HG02973 (cell line): Measurements from ENCODE around the gene AKT1.
"Not testable (repeated sequence)": the region's sequence is repeated elsewhere in the genome, so short reads cannot be mapped to it uniquely, and the experiment has no call there.

ENCODE experiments used
- ATAC-seq: cut with Tn5 transposase; IDR thresholded peaks from one replicate; pipeline ENCODE4 v1.9.1; 2021; ENCODE audit warnings: moderate library complexity; ENCODE audit not compliant: unreplicated experiment

AKT1 gene

DNA sequence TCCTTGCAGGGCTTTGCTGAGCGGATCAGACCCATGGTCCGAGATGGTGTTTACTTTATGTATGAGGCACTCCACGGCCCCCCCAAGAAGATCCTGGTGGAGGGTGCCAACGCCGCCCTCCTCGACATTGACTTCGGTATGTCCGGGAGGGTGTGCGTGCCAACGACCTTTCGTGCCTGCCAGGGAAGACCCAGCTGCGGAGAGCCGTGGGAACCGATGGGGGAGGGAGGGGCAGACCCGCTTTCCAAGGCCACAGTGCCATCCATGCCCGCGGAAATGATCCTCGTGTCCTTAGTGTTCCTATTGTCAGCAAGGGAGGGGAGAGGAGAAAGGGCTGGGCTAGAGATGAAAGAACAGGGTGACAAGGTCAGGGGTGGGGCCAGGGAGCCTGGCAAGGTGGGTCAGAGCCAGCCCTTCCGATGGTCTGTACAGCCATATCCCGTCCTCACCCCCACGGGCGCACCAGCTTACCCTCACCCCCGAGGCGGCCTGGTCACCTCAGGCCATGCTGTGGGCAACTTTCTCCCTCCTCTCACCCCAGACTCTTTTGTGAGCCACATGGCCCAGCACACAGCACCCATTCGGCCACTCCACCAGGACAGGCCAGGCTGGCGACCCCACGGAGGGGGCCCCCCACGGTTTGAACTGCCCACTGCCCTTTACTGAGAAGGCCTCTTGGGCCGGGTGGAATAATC lies 54.3 kb downstream of the AKT1 start:
- ATAC-seq: no peak

DNA sequence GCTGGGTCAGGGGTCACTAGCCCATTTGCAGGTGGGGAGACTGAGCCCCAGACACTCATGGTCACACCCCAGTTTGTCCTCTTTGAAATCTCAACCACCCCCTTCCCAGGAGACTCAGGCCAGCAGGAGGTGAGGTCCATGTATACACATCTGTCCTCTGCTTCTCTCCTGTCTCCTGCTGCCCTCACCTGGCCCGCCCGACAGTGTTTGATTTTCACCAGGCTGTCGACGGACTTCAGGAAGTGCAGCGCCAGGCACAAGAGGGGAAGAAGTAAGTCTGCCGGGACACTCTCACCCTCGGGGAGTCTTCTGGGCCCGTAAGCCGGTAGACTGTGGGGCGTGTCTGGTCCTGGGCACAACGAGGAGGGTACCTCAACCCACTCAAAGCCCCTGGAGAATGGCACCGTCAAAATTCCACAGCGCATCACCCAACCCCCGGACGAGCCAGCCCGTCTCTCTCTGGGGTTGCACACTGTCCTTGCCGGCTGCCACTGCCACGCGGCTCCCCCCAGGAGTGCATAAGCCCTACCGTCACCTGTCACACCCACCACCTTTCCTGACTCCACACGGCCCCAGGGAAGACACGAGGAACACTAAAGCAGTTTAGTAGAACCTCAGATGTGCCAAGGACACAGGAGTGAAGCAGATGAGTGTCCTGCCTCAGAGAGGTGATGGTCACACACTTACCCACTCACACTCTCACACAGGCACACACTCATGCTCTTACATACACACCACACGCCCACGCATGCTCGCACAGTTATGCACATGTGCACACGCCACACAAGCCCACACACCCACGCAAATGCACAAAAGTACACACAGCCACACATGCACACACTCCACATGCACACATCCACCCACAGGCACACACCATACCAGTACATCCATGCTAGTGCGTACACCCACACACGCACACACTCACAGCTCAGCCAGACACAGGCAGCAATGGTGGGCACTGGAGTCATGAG lies 55.7 kb downstream of the AKT1 start:
- no peak for ATAC-seq

DNA sequence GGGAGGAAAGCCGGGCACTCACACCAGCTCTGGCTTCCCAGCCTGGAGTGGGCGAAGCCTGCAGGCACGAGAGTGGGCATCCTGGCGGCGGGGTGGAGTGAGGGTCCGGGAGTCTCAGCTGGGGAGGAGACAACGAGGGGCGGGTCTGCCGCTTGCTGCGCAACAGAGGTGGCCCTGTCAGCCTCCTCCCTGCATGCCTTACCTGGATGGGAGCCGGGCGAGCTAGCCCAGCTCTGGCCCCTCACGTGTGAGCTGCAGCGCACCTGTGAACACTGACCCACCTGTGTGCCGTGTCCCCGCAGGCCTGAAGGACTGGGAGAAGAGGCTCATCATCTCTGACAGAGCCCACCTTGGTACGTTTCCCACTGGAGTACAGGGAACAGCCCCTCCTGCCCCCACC lies 56.5 kb downstream of the AKT1 start:
- no peak for ATAC-seq

DNA sequence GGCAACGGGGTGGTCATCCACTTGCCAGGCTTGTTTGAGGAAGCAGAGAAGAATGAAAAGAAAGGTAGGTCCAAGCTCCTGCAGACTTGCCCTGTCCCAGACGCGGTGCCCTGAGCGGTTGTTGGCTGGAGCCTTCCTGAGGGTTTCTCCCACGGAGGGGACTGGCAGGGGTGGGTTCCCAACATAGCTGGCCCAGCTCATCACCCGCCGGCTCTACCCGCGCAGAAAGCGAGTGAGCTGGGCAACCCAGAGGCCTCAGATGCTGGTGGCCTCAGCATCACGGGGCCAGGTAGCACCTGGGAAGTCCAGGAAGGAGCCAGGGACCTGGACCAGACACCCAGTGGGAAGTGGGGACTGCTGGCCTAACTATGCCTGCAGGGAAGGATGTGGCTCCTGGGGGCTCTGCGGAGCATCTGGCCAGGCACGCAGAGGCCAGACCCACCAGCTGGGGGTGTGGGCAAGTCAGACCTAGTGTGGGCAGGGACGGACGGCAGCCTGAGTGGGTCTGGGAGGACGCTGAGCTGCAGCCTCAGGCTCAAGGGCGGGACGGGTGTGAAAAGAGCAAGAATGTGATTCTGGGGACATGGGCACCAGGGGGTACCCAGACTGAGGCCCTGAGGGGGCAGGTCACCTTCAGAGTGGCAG lies 57.1 kb downstream of the AKT1 start:
- no peak for ATAC-seq

DNA sequence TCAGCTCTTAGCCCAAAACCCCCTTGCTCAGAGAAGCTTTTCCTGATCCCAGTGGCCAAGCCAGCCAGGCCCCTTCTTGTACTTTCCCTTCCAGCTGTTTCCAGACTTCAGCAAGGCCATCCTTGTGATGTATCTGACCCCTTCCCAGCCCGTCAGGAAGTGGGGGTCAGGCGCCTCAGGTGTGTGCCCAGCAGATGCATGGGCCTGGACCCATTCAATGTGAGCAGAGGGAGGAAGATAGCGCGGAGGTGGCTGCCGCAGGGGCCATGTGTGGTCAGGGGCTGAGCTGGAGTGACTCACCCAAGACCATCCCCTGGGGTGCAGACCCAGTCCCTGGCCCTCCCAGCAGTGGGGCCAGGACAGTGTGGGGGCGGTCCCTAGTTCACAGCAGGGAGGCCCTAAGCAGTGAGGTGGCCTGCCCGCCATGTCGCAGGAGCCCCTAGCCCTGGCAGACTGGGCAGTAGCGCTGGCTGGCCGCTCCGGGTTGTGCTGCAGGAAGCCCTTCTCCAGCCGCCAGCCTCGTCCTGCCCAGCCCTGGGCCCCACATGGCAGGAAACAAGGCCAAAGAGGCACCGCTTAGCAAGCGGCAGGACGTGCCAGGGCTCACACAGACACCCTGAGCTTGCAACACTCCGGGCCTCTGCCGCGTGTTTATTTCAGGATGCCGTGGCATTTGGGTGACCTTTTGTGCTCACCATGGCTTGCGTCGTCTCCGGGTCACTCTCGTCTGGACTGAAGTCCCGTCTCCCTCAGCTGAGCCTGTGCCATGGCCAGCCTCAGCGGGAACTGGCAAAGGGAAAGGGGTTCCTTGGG lies 59.5 kb downstream of the AKT1 start:
- ATAC-seq: no peak

DNA sequence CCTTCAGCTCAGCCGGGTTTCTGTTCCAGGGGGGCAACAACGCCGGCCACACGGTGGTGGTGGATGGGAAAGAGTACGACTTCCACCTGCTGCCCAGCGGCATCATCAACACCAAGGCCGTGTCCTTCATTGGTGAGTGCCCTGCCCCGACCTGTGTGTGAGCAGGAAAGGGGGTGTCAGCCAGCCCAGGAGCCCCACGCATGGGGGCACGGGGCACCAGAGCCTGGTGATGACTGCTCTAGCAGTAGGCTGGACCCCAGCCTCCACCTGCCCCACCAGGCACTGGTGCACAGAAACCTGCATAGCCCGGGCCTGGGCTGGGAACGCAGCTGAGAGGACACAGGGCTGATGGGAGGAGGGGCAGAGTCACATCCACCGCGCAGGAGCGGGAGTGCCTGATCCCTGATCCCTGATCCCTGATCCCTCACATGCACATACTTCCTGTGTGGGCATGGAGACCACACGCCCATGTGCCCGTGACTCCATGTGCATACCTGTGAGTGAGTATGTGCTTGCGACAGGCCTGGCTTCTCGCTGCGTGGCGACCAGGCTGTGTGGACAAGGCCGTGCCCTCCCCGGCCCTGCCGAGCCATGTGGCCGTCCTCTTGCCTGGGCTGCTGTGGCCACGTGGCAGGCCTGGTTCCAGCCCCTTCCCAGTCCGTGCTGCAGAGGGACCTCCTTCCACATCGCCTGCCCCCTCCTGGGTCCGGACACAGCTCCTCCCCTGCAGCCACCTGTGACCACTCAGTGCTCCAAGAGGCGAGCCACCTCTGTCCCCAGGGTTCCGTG lies 60.4 kb downstream of the AKT1 start:
- no peak for ATAC-seq

DNA sequence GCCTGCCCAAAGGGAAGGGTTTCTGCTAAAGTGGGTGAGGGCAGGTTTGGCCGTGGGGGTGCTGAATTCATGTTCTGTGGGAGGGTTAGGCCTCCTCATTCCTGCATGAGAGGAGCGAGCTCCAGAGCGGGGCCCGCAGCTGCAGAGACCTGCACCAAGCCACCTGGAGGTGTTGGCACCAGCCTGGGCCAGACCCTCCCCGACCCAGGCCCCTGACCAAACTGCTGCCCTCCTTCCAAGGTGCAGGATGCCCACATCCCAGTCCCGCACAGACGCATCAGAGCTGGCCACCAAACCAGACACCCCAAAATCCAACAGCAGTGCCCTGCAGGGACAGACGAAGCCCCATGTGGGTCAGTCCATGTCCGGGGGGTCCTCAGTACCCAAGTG lies 61.0 kb downstream of the AKT1 start:
- ATAC-seq: no peak

DNA sequence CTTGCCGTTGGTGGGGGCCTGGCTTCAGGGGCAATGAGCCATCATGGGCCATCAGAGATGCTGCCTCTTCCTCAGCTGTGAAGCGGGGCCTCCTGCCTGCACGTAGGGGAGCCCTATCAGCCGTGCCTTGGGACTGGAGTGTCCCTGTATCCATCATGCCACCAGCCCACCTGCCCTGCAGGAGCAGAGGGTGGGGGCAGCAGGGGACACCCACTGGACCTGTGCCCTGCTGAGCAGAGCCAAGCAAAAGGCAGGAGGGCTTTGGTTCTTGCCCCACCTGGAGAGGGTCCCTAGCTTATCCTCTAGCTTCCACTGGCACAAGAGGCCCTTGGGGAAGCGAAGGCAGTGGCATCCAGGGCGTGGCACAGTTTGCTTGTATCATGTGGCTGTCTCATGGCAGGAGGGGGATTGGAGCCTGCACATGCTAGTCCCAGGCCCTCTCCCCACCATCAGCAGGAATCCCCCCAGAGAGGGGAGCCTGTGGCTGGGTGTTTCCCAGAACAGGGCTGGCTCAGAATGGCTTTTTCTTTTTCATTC lies 61.4 kb downstream of the AKT1 start:
- ATAC-seq: no peak

DNA sequence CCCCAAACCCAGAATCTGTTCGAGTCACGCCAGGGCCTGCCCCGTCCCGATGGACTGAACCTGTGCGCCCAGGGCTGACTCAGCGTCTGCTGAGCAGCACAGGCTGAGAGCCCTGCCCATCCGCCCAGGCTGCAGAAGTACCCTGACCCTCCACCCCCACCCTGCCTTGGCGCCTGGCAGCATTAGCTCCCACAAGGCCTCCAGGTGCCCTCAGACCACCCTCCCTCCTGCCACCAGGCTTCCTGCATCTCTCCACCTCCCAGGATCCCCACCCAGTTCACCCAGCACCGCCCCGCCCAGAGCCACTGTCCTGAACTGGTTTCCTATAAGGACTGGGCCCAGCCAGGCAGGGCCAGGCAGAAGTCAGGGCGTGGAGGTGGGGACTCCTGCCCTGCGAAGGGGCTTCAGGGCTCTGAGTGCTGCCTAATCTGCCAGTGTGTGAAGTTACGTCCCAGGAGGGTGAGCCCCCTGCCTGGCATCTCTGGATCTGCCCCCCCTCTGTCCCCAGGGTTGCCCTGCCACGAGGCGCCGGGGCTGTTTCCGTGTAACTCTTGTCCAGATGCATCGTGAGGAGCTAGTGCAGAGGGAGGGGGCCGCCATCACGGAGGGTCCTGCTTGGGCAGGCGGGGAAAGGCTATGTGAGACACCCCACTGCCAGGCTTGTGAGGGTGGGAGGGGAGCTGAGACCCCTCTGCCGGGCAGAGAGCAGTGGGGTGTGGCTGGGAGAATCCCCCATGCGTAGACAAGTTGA lies 62.4 kb downstream of the AKT1 start:
- no peak for ATAC-seq

DNA sequence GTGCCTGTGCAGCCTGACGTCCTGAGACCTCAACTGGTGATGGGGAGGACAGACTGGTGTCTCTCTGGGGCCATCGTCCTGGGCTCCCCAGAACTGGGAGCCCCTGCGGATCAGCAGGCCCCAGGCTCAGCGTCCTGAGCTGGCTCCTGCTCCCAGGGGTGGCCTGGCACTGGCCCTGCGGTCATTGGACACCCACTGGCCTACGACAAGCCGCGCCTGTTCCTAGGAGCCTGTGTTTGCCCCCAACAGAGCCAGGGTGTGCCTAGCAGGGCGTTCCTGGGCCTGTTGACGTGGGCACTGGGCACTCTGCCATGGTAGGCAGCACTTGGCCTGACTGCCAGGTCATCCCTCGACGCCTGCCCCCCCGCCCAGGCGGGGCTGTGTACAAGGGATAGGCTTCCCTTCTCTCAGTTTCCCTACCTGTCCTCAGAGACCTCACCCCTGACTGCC lies 63.2 kb downstream of the AKT1 start:
- no peak for ATAC-seq

DNA sequence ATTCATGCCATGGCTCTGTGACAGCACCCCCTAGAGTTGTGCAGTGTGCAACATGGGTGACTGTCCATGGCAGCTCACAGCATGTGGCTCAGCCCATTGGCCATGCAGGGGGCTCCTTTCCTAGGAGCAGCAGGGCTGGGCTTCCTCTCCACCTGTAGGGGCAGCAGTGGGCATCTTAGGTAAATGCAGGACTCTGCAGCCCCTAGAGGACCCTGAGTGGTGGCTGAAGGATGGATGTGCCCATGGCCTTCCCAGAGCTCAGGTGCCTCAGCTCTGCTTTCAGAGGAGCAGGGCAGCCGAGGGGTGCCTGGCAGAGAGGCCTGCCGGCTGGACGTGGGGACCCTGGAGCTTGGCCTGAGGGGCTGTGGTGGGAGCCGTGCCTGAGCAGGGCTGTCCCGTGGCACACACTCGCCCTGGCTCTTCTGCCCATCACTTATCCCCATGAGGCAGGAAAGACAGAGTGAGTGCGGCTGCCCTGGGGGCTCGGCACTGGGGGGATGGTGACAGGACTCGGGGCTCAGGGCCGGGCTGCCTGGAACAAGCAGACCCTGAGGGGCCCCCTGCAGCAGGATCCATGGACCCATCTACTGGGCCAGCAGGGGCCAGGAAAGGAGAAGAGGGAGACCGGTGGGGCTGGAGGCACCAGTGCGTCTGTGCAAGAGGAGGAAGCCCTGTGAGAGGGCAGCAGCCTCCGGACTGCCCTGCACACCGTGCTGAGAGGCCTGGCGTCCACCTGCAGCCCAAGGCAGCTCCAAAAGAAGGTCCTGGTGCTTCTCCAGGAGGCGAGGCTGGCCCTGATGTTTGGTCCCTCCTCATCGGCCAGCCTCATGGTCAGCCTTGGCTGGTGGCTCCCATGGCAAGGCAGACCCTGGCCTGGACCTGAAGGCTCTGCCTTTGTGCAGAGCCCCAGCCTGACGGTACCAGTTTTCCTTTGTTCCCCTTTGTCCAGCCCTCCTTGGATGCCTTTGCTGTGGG lies 63.9 kb downstream of the AKT1 start:
- ATAC-seq: no peak

DNA sequence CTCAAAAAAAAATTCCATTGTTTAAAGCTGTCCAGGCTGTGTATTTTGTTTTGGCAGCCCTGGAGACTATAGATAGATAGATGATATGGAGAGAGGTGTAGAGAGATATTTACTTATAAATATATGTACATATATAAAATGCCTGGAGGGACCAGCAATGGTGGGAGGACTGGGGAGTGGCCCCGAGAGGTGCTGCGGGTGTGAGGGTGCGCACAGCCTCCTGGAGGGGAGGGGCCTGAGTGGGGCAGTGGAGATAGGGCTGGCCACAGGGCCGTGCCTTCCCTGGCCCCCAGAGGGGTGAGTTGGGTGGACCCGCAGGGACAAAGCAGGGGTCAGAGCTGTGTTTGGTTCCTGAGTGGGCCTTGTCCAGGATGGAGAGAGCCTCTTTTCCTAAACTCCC lies 65.1 kb downstream of the AKT1 start:
- ATAC-seq: no peak

DNA sequence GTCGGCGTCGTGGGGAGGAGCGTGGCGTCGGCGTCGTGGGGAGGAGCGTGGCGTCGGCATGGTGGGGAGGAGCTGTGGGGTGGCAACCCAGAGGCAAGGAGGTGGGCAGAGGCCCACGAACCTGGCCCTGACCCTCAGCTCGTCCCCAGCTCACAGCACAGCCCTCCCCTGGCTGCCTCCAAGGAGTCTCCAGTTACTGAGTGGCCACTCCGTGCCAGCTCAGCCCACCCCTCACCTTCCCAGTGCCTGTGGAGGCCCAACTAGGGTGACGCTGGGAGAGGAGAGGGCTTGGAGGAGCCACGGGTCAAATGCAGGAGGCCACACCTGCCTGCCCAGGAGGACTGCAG lies 65.7 kb downstream of the AKT1 start:
- ATAC-seq: no peak

DNA sequence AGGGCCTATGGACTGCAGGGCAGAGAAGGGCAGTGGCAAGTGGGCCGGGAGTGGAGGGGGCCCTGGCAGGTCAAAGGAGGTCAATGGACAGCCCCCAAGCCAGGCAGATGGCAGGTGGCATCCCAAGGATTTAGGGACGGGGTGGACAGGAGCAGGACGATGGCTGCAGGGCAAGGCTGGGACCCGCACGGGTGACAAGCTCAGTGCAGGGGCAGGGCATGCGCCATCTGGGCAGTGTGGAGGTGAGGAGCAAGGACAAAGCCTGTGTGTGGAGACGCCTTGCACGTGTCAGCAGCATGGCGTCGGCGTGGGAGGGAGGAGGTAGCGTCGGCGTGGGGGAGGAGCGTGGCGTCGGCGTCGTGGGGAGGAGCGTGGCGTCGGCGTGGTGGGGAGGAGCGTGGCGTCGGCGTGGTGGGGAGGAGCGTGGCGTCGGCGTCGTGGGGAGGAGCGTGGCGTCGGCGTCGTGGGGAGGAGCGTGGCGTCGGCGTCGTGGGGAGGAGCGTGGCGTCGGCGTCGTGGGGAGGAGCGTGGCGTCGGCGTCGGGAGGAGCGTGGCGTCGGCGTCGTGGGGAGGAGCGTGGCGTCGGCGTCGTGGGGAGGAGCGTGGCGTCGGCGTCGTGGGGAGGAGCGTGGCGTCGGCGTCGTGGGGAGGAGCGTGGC lies 66.2 kb downstream of the AKT1 start:
- not testable (repeated sequence) for ATAC-seq

DNA sequence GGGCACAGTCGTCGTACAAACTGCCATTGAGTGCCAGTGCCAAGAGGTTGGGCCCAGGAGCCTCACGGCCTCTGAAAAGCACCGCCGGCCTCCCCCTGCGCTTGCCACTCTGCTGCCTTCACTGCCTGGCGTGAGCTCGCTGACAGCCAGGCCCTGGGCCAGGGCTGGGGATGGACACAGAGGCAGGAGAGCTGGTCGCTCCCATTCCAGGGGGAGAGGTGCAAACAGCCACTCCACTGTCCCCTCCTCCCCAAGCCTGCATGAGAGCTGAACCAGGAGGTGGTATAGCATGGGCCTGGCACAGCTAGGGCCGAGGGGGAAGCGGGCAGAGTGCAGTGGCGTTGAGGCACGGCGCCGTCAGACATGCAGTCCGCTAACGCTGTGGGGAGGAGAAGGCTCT lies 66.9 kb downstream of the AKT1 start:
- ATAC-seq: no peak

DNA sequence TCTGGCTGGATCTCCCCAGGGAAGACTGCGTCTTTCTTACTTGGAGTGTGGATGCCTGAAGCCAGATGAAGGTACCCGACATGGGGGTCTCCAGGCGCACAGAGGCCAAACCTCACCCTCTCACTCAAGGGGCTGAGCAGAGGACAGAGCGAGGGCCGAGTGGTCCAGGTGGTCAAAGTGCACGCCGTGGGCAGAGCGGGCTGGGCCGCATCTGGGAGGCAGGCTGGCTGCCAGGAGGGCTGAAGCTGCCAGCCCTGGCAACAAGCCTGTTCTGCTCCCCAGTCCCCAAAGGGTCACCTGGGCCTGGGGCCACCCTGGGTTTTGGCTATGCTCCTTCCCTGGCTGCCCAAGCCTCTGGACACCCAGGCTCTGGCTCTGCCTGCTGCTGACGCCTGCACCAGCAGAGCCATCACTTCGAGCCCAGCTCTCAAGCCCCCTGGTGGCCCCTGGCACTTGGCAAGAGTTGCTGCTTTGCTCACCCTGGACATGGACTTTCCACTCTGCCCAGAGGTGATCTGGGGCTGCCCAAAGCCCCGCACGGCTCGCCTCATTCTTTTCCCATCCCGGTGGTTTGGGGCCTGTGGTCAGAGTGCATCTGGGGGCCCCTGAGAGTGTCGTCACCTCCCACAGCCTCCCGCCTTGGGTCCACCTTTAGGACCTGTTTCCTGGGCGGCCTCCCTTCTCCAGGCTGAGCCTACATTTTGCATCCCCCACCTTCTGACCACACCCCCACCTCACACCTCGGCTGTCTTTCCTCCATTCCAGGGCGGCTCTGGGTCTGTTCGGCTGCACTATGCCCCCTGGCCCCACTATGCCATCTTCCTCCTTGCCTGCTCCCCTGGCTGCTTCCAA lies 68.7 kb downstream of the AKT1 start:
- ATAC-seq: no peak
